ENCODE data around the gene TRIP11.

The TRIP11 gene

DNA sequence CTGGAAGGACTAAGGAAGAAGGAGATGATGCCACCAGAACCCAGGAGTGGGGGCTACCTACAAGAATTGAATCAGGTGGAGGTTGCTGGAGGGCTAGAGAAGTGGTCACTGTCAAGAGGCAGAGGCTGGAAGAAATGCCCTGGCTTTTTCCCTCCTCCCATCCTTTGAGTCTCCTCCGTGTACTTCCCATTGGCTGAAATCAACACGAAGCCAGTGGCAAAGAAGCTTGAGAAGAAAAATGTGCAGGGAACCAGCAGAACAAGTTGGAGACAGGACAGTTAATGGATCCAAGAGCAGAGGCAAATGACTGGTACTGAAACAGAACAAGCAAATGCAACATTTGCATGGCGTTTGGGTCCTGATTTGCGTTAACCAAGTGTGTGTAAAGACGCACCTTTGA lies 83.2 kb downstream of the TRIP11 start:
- no peak for DNase-seq

DNA sequence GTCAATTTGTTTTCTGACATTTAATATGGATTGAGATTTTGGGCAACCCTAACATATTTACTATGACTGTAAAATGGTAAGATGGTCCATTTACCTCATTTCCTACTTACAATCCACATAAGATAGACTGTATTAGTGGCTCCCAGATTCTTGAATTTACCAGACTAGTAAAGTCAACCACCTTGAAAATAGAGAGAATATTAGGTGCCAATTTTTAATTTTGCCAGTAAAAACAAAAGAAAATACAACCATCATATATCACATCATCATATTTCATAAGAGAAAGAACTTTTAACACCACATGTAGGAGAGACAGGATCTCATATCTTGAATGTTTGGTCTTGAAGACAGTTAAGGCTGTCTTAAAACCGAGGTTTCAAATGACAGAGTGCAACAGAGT lies 84.7 kb downstream of the TRIP11 start:
- no peak for DNase-seq

DNA sequence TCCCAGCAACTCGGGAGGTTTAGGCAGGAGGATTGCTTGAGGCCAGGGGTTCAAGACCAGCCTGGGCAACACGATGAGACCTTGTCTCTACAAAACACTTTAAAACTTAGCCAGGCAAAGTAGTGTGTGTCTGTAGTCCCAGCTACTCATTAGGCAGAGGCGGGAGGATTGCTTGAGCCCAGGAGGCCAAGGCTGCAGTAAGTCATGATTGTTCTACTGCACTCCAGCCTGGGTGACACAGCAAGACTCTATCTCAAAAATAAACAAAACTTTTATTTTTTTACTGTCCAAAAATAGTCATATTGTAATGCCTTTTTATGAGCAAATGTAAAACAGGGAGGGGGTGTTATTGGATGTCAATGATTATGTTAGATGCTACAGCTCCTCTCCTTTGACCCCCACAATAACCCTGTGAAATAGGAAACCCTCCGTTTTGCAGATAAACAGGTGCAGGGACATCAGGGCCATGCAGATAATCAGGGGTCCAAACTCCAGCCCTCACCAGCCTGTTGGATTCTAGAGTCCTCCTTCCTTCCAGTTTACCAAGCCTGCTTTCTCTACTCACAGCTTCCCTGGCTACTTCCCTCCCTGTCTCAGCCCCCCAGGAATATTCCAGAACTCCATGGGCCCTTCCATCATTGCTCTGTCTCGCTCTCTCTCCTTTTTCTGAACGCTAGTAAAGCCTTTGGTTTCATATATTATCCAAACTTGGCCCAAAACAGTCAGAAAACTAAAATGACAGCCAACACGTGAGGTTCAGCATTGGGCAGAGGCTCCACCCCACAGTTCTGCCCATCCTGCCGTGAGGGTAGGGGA lies 86.5 kb downstream of the TRIP11 start:
- no peak for DNase-seq

DNA sequence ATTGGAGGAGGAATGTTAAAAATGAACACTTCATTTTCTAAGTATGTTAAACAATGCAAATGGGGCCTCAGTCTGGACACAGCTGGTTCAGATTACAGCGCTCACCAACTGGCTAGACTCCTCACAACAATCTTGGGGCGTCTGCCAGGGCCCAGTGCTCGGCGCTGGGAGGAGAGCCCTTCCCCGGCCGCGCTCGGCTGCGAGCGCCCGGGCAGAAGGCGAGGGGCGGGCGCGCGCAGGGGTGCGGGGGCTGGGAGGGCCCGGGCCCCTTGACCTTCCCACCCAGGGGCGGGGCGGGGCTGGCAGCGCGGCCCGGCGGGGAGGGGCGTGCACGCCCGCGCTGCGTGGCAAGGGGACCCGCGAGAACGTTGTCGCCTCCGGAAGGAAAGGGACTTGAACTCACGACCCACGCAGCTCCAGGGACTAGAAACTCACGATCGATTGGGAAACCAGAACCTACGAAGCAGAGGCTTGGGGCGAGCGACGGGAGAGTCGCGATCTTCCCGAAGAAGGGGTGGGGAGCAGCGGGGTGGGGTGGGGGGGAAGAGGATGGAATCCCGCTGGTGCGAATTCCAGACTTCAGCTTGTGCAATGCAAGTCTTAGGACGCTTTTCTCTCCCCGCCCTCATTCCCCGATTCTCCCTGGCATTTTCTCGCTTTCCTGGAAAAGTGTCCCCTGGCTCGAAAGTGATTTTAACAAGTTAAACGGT lies 92.2 kb downstream of the TRIP11 start, which contains the start of gene FBLN5:
FBLN5 (minus strand) TSS at position 220 of the 710 bp plus-strand sequence. CDS start 465 bp downstream, outside the sequence.
- peak in 16 of 51 donors; percentile 9 to 48 (median 22) for DNase-seq

DNA sequence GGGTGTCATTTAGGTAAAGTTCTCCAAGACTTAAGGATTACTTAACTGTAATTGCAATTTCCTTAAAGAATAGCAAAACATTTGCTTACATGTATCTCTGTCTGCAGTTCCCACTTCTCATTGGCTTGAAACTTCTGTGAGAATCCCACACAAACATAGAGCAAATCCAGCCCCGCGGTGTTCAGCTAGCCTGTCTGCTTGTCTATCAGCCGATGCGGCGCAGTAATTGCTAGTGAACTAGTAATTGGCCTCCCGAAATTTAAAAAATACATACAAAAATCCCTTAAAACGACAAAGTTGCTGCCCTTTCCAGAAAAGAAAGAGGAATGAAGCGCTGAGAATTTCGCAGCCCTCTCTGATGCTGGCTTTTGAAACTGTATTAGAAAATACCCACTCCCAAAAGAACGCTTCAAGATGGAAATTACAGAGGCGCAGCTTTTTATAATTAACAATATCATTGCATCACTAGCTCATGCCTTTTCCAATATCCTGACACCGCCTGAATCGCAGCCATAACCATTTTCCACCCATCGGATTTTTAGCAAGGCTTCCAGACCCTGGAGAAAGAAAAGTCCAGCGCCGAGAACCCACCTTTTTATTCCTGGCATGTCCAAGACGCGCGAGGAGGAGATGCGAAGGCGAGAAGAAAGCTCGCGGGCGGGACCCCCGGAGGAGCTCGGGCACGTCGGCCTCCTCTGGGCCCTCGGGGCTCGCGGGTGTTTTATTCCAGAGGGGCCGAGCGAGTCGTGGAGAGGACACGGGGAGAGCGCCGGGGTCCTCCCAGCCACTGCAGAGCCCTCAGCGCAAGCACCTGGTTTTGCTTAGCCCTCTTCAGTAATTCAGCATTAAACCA lies 93.0 kb downstream of the TRIP11 start:
- peak in 5 of 51 donors; percentile 14 to 31 (median 21) for DNase-seq

GRCh38 chr14:91945751-91946621 lies 93.9 kb downstream of the TRIP11 start:
- no peak for DNase-seq

DNA sequence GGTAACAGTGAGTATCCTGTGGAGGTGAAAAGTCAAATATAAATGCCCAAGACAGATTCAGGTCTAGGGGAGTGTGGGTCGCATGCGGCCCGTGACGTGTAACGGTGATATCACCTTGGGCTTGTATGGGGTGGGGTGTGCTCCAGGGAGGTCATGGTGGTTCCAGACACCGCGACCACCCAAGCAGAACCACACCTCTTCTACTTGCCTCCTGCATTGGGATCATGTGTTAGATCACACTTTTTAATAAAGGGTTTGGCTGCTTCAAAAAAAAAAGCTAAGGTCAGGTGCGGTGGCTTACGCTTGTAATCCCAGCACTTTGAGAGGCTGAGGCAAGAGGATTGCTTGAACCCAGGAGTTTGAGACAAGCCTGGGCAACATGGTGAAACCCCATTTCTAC lies 96.9 kb downstream of the TRIP11 start:
- no peak for DNase-seq

GRCh38 chr14:91942128-91942527 lies 97.7 kb downstream of the TRIP11 start:
- no peak for DNase-seq

GRCh38 chr14:91940209-91940608 lies 99.7 kb downstream of the TRIP11 start:
- no peak for DNase-seq

DNA sequence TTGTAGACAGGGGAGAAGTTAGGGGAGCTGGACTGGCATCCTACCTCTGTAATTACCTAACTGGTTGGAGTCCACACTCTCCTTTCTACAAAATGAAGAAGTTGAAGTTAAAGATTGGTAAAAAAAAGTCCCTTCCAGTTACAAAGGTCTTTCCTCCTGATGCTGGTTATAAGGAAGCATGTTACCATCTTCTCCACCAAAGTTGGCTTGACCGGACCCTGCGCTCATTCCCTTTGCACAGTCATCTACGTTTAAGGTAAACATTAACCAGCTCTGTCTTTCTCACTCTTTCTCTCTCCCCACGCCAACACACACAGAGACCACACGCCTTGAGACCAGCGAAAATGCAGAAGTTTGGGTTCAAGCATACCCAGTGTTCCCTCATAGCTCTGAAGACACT lies 104.3 kb downstream of the TRIP11 start:
- no peak for DNase-seq

DNA sequence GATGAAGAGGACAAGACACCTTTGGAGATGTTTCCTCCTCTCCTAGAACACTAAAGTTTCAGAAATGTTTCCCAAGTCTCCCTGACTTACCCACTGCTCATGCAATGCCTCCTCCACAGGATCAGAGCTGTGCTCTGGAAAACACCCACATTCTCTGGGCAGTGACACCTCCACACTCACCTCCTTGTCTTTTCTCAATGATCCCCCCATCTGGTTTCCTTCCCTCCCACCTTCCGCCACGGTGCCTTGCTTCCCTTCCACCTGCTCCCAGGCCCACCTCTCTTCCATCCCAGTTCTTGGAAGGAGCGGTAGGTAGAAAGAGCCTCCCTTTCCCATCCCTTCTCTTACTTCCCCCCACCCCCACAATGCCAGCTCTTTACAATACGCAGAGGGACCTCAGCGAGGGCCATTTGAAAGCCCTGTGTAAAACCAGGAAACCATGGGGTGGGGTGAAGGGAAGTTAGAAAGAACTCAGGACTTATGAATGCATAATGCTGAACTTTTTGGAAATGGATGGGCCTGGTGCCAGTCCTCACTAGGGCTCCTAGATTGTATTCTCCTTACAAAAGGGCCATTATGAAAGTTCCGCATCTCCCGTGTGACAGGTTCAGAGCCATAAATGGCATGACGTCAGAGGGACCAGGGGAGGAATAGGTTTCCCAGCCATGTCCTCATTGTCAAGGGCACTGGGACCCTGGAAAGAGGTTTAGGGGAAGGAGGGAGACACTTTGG lies 105.1 kb downstream of the TRIP11 start:
- peak in 1 of 51 donors; percentile 4 for DNase-seq

- no peak for DNase-seq
Observed at GRCh38 chr14:91931478-91932088, 108.3 kb downstream of the TRIP11 start.

- DNase-seq, result no peak
Observed at GRCh38 chr14:91929700-91930099, 110.2 kb downstream of the TRIP11 start.

DNA sequence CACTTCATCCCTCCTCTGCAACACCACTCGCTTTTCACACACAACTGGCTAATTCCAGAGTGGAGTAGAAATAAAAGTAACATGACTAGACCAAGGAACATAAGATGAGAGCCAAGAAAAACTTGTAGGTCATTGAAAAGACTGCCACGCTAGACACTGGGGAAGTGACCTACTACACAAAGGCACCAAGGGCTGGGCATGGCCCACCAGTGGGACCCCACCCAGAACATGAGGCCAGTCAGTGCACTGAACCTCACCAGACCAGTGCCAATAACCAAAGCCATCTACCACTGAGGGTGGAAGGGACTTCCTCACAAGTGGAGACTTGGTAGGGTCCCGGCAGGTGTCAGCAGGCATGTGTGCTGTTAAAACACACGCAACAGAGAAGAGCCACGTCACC lies 112.1 kb downstream of the TRIP11 start:
- no peak for DNase-seq

DNA sequence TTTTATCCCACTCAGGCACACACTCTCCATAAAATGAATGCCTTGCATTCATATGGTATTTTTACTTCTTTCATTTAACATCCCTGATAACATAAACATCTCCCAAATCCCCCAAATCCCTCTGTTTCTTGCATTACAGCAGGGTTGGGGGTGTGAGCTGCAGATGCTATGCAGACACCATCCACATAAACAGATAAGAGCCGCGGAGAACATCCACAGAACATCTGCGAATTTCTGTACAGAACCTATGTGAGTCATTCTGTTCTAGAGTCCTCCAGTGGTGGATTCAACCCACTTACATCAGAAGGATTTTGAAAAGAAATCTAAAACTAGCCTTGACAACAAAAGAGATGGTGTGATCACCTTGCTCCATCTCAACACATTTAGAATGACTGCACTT lies 112.7 kb downstream of the TRIP11 start:
- DNase-seq, result peak in 1 of 51 donors; percentile 11

DNA sequence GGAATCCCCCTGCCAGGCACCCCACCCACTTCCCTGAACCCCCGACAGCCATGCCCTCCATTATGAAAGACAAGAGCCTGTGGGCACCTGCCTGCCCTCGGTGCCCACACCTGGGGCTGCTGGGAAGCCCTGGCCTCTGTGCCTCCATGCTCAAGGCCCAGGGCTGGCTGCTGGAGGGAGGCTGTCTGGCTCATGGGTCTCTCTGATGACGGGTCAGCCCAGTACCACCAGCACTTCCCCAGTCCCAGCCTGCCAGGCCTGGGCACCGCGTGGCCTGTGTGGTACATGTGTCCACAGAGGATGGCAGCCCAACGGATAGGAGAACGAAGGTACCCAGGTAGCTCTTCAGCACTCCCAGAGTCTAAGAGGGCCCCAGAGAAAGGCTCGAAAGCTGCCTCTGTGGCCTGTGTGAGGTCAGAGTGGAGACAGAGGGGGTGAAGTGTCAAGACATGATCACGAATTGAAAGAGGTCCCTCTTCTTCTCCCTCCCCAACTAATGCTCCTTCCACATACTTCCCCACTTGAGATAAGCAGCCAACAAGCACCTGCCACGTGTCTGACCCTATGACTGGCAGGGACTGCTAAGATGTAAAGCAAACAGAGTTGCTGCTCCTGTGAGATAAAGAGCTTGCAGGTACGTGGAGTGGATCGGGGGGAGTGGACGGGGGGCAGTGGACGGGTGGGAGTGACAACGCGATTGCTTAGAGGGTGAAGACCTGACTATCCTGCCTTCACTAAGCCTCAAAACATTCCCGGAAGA lies 113.5 kb downstream of the TRIP11 start:
- no peak for DNase-seq

DNA sequence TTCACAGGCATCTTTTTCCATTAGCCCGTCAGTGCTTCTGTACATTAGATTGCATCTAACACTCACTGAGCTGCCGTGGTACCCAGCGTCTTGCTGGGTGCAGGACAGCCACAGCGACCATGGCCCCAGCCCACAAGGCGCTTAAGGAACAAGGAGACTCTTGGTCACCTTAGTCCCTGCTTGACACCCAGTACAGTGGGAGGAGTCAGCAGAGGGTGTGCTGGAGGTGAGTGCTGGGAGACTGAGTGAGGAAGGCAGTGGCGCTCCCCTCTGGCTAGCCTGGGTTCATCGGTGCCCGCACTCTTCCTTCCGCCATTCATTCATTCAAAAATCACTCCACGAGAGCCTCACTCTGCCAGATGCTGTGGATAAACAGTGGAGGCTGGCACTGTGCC lies 114.1 kb downstream of the TRIP11 start:
- no peak for DNase-seq

GRCh38 chr14:91925001-91925726 lies 114.7 kb downstream of the TRIP11 start:
- peak in 2 of 51 donors; percentile 3 for DNase-seq

Measured in hypothalamus (tissue), 51 donors.